Fibroblast of pulmonary artery (primary cell): Measurements from ENCODE around the gene SCGB1C1.
A peak's percentile ranks its signal among the peaks of the same experiment; 100 is the strongest.

ENCODE experiments used
- DNase-seq: peaks from one replicate; pipeline ENCODE4 v3.0.0-alpha.2; 2010; ENCODE audit warnings: low read depth
- H3K4me3 ChIP-seq: replicated peaks from 2 replicates; pipeline ENCODE4 v1.5.1; 2011; ENCODE audit warnings: low read depth, mild to moderate bottlenecking, control low read depth, low read length, moderate library complexity
- TF ChIP-seq, protein P1 (sequence below): IDR thresholded peaks from 2 replicates; pipeline ENCODE4 v1.5.1; 2011; ENCODE audit warnings: mild to moderate bottlenecking, control low read depth, low read length, inconsistent platforms; ENCODE audit errors: missing control alignments

The SCGB1C1 gene

DNA sequence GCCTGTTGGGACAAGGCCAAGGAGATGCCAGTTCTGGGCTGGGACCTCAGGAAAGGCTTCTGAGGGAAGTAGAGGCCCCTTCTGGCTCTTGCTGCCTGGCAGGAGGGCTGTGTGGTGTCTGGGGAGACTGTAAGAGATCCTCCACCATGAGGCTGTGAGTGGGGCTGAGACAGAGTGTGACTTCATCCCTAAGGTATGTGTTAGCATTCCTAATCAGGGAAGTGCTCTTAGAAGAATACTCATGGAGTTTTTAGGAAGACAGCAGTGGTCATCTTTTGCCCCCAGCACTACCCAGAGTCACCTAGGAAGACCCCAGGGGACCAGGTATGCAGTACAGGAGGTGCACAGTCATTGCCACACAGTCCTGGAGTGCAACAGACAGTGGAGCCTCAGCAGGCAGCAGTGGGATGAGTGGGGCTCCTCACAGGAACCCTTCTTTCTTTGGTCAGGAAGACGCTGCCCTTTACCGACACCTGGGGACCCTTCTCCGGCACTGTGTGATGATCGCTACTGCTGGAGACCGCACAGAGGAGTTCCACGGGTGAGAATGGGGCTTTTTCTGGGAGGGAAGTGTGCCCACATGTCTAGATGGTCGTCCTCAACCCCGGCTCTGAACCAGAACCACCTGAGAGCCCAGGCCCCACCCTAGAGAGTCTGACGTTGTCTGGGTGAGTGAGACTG, 17.4 kb downstream of the SCGB1C1 start:
- TF ChIP-seq, protein P1, sequence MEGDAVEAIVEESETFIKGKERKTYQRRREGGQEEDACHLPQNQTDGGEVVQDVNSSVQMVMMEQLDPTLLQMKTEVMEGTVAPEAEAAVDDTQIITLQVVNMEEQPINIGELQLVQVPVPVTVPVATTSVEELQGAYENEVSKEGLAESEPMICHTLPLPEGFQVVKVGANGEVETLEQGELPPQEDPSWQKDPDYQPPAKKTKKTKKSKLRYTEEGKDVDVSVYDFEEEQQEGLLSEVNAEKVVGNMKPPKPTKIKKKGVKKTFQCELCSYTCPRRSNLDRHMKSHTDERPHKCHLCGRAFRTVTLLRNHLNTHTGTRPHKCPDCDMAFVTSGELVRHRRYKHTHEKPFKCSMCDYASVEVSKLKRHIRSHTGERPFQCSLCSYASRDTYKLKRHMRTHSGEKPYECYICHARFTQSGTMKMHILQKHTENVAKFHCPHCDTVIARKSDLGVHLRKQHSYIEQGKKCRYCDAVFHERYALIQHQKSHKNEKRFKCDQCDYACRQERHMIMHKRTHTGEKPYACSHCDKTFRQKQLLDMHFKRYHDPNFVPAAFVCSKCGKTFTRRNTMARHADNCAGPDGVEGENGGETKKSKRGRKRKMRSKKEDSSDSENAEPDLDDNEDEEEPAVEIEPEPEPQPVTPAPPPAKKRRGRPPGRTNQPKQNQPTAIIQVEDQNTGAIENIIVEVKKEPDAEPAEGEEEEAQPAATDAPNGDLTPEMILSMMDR: no peak
- peak overlapping the region; percentile 93 for H3K4me3 ChIP-seq
- DNase-seq: peak; percentile 69

DNA sequence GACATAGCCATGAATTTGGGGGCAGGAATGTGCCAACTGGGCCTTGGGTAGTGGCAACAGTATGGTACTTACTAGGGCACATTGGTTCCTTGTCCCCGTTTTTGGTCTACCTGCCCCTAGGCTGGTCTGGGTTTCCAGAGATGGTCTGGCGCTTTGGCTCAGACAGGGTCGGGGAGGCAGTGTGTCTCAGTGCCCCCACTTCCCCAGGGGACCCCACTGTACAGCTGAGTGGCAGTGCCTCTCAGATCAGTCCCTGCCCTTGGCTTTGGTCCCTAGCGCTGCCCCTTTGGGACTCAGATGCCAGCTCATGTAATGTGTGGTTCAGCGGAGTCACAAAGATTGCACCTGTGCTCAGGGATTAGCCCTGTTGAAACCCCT, 17.9 kb downstream of the SCGB1C1 start:
- no peak for DNase-seq
- TF ChIP-seq, protein P1: no peak
- H3K4me3 ChIP-seq: no peak overlapping the region

DNA sequence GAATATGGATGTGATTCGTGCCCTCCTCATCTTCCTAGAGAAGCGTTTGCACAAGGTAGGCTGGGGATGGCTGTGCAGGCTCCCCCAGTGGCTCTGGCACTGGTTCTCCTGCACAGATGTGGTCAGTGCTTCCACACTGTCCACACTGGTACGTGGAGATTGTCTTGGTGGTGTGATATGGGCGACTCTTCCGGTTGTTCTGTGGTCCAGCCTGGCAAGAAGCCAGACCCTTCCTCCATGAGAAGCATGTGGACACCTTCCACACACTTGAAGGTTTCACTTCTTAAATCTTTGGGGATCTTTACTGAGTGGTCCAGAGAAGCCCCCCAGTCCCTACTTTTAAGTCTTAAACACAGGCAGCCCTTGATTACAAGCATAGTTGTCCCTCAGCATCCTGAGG, 18.4 kb downstream of the SCGB1C1 start:
- no peak for DNase-seq
- TF ChIP-seq, protein P1: no peak
- H3K4me3 ChIP-seq: no peak overlapping the region

DNA sequence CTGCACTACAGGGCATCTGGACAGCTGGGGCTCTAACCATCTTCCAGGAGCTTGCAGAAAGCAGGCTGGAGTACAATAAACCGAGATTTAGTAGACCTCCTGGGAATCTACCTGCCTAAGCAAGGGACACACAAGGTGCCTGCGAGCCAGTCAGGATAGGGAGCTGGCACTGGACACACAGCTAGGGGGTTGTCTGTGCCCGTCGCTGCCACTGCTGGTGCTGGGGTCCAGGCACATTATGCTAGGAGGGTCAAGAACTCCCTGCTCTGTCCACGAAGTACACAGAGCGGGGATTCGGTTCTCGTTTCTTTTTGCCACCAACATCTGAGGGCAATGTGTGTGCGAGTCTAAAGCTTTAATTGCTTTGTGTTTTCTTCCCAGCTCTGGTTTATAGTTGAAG, 18.9 kb downstream of the SCGB1C1 start:
- DNase-seq: no peak
- TF ChIP-seq, protein P1: no peak
- no peak overlapping the region for H3K4me3 ChIP-seq

DNA sequence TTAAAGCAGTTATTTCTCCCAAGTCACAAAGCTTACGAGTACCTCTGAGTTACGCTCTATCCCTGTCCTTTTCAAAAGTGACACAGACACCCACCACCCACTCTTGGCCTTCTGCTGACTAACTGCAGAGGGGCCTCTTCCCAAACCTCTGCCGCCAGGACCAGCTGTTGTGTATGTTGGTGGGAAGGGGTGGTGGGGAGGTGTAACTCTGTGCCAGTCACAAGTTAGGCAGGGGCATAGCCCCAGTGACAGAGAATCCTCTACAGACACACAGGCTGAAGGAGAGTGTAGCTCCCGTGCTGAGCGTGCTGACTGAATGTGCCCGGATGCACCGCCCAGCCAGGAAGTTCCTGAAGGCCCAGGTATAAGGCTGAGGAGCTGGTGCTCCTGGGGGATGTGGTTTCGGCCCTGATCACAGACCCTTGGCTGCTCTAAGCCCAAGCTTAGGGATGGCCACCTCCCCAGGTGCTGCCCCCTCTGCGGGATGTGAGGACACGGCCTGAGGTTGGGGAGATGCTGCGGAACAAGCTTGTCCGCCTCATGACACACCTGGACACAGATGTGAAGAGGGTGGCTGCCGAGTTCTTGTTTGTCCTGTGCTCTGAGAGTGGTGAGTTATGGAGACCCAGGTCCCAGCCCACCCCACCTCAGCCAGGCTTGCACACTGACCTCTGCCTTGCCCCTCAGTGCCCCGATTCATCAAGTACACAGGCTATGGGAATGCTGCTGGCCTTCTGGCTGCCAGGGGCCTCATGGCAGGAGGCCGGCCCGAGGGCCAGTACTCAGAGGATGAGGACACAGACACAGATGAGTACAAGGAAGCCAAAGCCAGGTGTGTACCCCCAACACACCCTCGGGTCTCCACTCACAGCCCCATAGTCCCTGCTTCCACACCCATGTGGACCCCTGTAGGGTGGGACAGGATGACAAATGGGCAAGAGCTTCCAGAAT, 19.5 kb downstream of the SCGB1C1 start:
- H3K4me3 ChIP-seq: no peak overlapping the region
- TF ChIP-seq, protein P1: no peak
- no peak for DNase-seq

DNA sequence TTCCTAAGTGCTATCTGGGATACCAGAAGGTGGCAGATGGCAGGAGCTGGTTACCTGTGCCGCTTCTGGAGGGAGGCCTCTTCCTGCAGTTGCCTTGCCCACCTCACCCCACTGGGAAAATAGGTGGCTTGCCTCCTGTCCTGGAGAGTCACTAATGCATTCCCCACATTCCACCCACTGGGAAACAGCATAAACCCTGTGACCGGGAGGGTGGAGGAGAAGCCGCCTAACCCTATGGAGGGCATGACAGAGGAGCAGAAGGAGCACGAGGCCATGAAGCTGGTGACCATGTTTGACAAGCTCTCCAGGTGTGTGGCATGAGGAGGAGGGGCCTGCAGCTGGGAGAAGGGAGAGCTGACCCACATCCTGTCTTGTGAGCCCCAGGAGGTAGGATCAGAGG, 20.2 kb downstream of the SCGB1C1 start:
- no peak for DNase-seq
- no peak overlapping the region for H3K4me3 ChIP-seq
- TF ChIP-seq, protein P1: no peak
